Liver (tissue), 9 donors: ENCODE data around the gene CCDC137. TPM values are rescaled to one million over a fixed set of nuclear protein-coding genes. Genes with fewer than 3 reads are reported as not detected.

Experiments
- DNase-seq: peaks from one replicate; pipeline ENCODE4 v3.0.0-alpha.2; 2017; ENCODE audit warnings: low spot score
- H3K27ac ChIP-seq, 2 donors: one replicate each; pipeline ENCODE4 v1.7.0; 2013; ENCODE audit warnings: inconsistent platforms in 2 of 2, low read length in 2 of 2, control low read depth in 1 of 2, low read depth in 1 of 2, mild to moderate bottlenecking in 1 of 2
- H3K27me3 ChIP-seq, 4 donors: one replicate each; pipeline versions ENCODE4 v1.6.1 to v1.7.0; 2013; ENCODE audit warnings: low read length in 3 of 4, inconsistent platforms in 1 of 4, mild to moderate bottlenecking in 1 of 4, moderate library complexity in 1 of 4; ENCODE audit not compliant: control insufficient read depth in 4 of 4, insufficient read depth in 4 of 4
- H3K36me3 ChIP-seq, 4 donors: one replicate each; pipeline versions ENCODE4 v1.6.1 to v1.7.0; 2013; ENCODE audit warnings: low read length in 3 of 4, mild to moderate bottlenecking in 3 of 4, low read depth in 1 of 4, moderate library complexity in 1 of 4; ENCODE audit not compliant: control insufficient read depth in 4 of 4, insufficient read depth in 3 of 4
- H3K4me1 ChIP-seq, 4 donors: one replicate each; pipeline versions ENCODE4 v1.6.1 to v1.7.0; 2013; ENCODE audit warnings: low read length in 3 of 4, mild to moderate bottlenecking in 3 of 4, moderate library complexity in 1 of 4; ENCODE audit not compliant: control insufficient read depth in 4 of 4, insufficient read depth in 4 of 4
- H3K4me3 ChIP-seq, 3 donors: one replicate each; pipeline versions ENCODE4 v1.6.1 to v1.7.0; 2013; ENCODE audit warnings: low read length in 3 of 3, control low read depth in 1 of 3, low read depth in 1 of 3, mild to moderate bottlenecking in 1 of 3
- H3K9ac ChIP-seq, 2 donors: one replicate each; pipeline ENCODE4 v1.7.0; 2013; ENCODE audit warnings: low read length in 2 of 2, mild to moderate bottlenecking in 2 of 2, moderate library complexity in 2 of 2, control low read depth in 1 of 2, low read depth in 1 of 2
- H3K9me3 ChIP-seq, 4 donors: one replicate each; pipeline versions ENCODE4 v1.6.1 to v1.7.0; 2013; ENCODE audit warnings: low read length in 3 of 4; ENCODE audit not compliant: control insufficient read depth in 4 of 4
- CTCF ChIP-seq: fragments of 150-350 bp; IDR thresholded peaks from 2 replicates; pipeline ENCODE4 v1.5.1; 2017; ENCODE audit warnings: improper control_type of control experiment, low read depth, low read length; ENCODE audit not compliant: missing input control
- FOXA1 ChIP-seq: IDR thresholded peaks from 2 replicates; pipeline ENCODE4 v1.6.1; 2016; ENCODE audit warnings: antibody characterized with exemption
- FOXA2 ChIP-seq: IDR thresholded peaks from 2 replicates; pipeline ENCODE4 v1.6.1; 2016; ENCODE audit warnings: antibody characterized with exemption
- GABPA ChIP-seq, 2 donors: IDR thresholded peaks in 1 of 2; conservative IDR thresholded peaks in 1 of 2; 2 replicates each; pipeline ENCODE4 v1.6.1; 2016; ENCODE audit warnings: antibody characterized with exemption in 2 of 2, mild to moderate bottlenecking in 1 of 2, moderate library complexity in 1 of 2
- HNF4A ChIP-seq, 2 donors: conservative IDR thresholded peaks; 2 replicates each; pipeline ENCODE4 v1.6.1; 2016; ENCODE audit warnings: antibody characterized with exemption in 2 of 2, mild to moderate bottlenecking in 2 of 2
- HNF4G ChIP-seq: IDR thresholded peaks from 2 replicates; pipeline ENCODE4 v1.6.1; 2016; ENCODE audit warnings: antibody characterized with exemption
- JUND ChIP-seq, 2 donors: IDR thresholded peaks; 2 replicates each; pipeline ENCODE4 v1.6.1; 2016; ENCODE audit warnings: antibody characterized with exemption in 2 of 2
- NR2F2 ChIP-seq: IDR thresholded peaks from 2 replicates; pipeline ENCODE4 v1.6.1; 2016; ENCODE audit warnings: antibody characterized with exemption
- RAD21 ChIP-seq, 2 donors: IDR thresholded peaks; 2 replicates each; pipeline ENCODE4 v1.6.1; 2016; ENCODE audit warnings: antibody characterized with exemption in 2 of 2, mild to moderate bottlenecking in 2 of 2
- RXRA ChIP-seq, 2 donors: IDR thresholded peaks; 2 replicates each; pipeline ENCODE4 v1.6.1; 2017 to 2018; ENCODE audit warnings: antibody characterized with exemption in 2 of 2, mild to moderate bottlenecking in 1 of 2
- SP1 ChIP-seq: IDR thresholded peaks from 2 replicates; pipeline ENCODE4 v1.6.1; 2018; ENCODE audit warnings: antibody characterized with exemption, mild to moderate bottlenecking
- TAF1 ChIP-seq: conservative IDR thresholded peaks from 2 replicates; pipeline ENCODE4 v1.6.1; 2016; ENCODE audit warnings: antibody characterized with exemption, mild to moderate bottlenecking
- YY1 ChIP-seq: IDR thresholded peaks from 2 replicates; pipeline ENCODE4 v1.6.1; 2016; ENCODE audit warnings: antibody characterized with exemption, mild to moderate bottlenecking
- WGBS: extraction: QIAGEN DNeasy Blood & Tissue Kit; methylation state at CpG from one replicate; pipeline ENCODE4 v1.1.7; 2013; 5-methylcytosine and 5-hydroxymethylcytosine counted together
- polyA plus RNA-seq, 2 donors: library from polyadenylated mRNA; stranded (reverse) in 1 of 2; unstranded in 1 of 2; fragments of 200-250 nt in 1 of 2; fragments of >200 nt in 1 of 2; fragmentation: Nextera tagmentation in 1 of 2; extraction: Ambion mirVana in 1 of 2; gene quantifications; one replicate each; pipeline versions ENCODE4 v1.2.1 to v1.2.3, GENCODE V29; 2013 to 2015
- total RNA-seq, 2 donors: library from RNA; depleted of rRNA; stranded (reverse); fragments of >200 nt; gene quantifications; one replicate each; pipeline ENCODE4 v1.2.3, GENCODE V29; 2014
- TF ChIP-seq, protein P1 (sequence below): IDR thresholded peaks from 2 replicates; pipeline ENCODE4 v1.6.1; 2016; ENCODE audit warnings: antibody characterized with exemption
- TF ChIP-seq, protein P2 (sequence below): IDR thresholded peaks from 2 replicates; pipeline ENCODE4 v1.6.1; 2016; ENCODE audit warnings: antibody characterized with exemption, mild to moderate bottlenecking
- TF ChIP-seq, protein P3 (sequence below): IDR thresholded peaks from 2 replicates; pipeline ENCODE4 v1.6.1; 2016; ENCODE audit warnings: antibody characterized with exemption
- donor health status: healthy.
- donor health status: healthy.
- donor health status: healthy.
- donor health status: healthy.
- donor health status: healthy.

The CCDC137 gene
- total and polyA plus RNA-seq, 4 donors = 4.3 to 6.9 (median 5.2) TPM

DNA sequence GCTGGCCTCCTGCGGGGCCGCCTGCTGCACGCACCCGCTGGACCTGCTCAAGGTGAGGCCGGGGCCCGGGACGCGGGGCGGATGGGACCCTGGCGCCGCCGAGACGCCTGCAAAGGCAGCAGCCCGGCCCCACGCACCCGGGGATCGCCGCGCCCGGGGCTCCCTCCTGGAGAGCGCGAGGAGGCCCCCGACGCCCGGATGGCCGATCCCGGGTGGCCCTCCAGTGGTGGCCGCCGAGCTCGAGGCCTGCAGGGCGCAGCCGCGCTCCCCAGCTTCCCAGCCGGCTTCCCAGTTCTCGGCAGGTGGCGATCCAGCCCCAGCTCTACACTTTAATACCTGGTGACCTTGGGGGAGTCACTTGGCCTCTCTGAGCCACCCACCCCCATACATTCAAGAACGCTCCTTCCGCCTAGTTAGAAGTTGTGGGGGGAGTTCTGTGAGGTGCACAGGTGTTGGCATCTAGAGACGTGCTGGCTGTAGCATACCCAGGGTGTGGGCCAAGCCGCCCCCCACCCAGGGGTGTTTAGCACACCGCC, 46.0 kb downstream of the CCDC137 start:
- Histone ChIP-seq H3K9ac (peak overlapping the region; percentile 77 to 84), H3K9me3 (no peaks in the 10 kb centered on the region), H3K27ac (peak overlapping the region; percentile 72 to 79), H3K4me3 (peak overlapping the region; percentile 73 to 85 (median 74)), H3K27me3 (no peaks in the 10 kb centered on the region), H3K36me3 (peaks cover 0 to 10% (median 5%) of the 10 kb centered on the region in 4 donors), H3K4me1 (peaks cover 18 to 50% (median 38%) of the 10 kb centered on the region in 4 donors)
- no peak for DNase-seq
- no peak for TF ChIP-seq FOXA2
- TF ChIP-seq CTCF = peak; percentile 8
- no peak for TF ChIP-seq SP1
- no peak for TF ChIP-seq HNF4G
- WGBS = 2% methylated on average over 41 of the region's 41 CpGs

DNA sequence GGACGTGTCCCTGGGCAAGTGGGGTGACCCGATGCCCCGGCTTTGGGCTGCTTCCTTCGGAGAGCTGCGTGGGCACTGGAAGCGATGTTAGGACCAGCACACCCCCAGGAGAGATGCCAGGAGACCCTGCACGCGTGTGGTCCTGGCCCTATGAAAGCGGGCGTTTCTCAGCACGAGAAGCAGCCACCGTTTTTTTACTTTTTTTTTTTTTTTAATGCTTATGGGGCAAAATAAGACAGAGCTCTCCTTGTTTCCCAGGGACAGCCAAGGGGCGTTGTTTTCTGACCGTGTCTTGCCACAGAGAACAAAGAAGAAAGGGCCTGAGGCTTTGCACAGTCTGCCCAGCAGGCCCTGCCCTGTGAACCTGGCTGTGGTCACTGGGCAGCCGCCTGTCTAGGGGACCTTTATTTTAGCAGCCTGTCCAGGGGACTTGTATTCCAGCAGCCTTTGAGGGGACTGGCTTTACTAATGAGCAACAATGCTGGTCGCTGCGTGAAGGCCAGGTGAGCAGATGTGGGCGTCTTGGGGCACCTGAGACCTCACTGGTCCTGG, 46.5 kb downstream of the CCDC137 start:
- Histone ChIP-seq H3K27me3 (no peaks in the 10 kb centered on the region), H3K4me1 (peaks cover 18 to 50% (median 38%) of the 10 kb centered on the region in 4 donors), H3K9me3 (no peaks in the 10 kb centered on the region), H3K36me3 (peaks cover 0 to 7% (median 4%) of the 10 kb centered on the region in 4 donors), H3K9ac (peak overlapping the region; percentile 77 to 84), H3K4me3 (peak overlapping the region; percentile 73 to 85 (median 74)), H3K27ac (peak overlapping the region; percentile 72 to 79)
- 17% methylated on average over 18 of the region's 18 CpGs for WGBS
- no peak for DNase-seq
- TF ChIP-seq, protein P1, sequence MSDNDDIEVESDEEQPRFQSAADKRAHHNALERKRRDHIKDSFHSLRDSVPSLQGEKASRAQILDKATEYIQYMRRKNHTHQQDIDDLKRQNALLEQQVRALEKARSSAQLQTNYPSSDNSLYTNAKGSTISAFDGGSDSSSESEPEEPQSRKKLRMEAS = no peak
- TF ChIP-seq SP1 = no peak
- no peak for TF ChIP-seq FOXA1

DNA sequence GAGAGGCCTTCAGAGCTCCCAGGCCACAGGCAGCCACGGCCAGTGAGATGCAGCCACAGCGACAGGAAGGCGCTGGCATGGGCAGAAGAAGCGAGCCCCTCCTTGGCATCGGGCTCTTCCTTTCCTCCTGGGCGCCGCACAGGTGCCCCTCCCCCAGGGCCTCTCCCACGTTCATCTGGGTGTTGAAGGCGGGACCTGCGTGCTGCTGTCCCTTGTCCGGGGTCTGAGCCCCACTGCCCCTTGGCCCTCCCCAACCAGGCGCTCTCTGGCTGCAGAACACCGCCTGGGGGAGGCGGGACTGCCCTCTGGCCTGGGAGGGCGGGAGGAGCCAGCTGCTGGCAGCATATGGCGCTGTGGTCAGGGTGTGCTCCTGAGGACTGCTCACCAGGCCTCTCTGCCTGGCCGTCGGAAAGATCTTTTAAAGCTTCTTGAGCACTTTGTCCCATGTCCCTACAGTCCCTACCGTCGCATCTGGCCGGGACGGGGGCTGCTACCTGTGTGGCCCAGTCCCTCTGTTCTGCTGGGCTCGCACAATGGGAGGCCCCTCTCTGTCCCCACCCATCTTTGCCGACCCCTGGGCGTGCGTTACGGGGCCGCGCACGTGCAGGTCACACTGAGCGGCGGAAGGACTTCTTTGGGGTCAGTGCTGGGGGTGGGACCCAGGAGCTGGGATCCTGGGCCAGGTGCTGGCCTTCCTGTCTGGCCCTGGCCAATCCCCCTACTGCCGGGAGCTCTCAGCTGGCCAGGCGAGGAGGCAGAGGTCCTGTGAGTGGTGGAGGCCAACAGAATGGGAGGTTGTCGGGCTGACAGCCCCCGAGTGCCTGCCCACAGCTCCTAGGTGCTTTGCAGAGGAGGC, 47.2 kb downstream of the CCDC137 start:
- peak; percentile 62 for DNase-seq
- Histone ChIP-seq H3K36me3 (peaks cover 0 to 7% (median 4%) of the 10 kb centered on the region in 4 donors), H3K9ac (peak overlapping the region; percentile 77 to 84), H3K9me3 (no peaks in the 10 kb centered on the region), H3K4me3 (peak overlapping the region; percentile 73 to 85 (median 74)), H3K27me3 (no peaks in the 10 kb centered on the region), H3K4me1 (peaks cover 18 to 52% (median 39%) of the 10 kb centered on the region in 4 donors), H3K27ac (peak overlapping the region; percentile 72 to 79)
- 32% methylated on average over 36 of the region's 36 CpGs for WGBS
- TF ChIP-seq CTCF = no peak
- TF ChIP-seq JUND (IDR thresholded peaks at IDR 0.05) = no peak
- peak in 1 of 2 donors; percentile 36 for TF ChIP-seq GABPA (IDR thresholded peaks at IDR 0.05 in 1 of 2, conservative IDR thresholded peaks at IDR 0.05 in 1 of 2)
- peak; percentile 8 for TF ChIP-seq FOXA2
- TF ChIP-seq RXRA (IDR thresholded peaks at IDR 0.05) = peak; percentile 50 to 76
- TF ChIP-seq HNF4G = no peak
- TF ChIP-seq, protein P1 = peak; percentile 88
- peak in 1 of 2 donors; percentile 25 for TF ChIP-seq RAD21 (IDR thresholded peaks at IDR 0.05)
- TF ChIP-seq, protein P2, sequence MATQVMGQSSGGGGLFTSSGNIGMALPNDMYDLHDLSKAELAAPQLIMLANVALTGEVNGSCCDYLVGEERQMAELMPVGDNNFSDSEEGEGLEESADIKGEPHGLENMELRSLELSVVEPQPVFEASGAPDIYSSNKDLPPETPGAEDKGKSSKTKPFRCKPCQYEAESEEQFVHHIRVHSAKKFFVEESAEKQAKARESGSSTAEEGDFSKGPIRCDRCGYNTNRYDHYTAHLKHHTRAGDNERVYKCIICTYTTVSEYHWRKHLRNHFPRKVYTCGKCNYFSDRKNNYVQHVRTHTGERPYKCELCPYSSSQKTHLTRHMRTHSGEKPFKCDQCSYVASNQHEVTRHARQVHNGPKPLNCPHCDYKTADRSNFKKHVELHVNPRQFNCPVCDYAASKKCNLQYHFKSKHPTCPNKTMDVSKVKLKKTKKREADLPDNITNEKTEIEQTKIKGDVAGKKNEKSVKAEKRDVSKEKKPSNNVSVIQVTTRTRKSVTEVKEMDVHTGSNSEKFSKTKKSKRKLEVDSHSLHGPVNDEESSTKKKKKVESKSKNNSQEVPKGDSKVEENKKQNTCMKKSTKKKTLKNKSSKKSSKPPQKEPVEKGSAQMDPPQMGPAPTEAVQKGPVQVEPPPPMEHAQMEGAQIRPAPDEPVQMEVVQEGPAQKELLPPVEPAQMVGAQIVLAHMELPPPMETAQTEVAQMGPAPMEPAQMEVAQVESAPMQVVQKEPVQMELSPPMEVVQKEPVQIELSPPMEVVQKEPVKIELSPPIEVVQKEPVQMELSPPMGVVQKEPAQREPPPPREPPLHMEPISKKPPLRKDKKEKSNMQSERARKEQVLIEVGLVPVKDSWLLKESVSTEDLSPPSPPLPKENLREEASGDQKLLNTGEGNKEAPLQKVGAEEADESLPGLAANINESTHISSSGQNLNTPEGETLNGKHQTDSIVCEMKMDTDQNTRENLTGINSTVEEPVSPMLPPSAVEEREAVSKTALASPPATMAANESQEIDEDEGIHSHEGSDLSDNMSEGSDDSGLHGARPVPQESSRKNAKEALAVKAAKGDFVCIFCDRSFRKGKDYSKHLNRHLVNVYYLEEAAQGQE = peak; percentile 74
- TF ChIP-seq, protein P3, sequence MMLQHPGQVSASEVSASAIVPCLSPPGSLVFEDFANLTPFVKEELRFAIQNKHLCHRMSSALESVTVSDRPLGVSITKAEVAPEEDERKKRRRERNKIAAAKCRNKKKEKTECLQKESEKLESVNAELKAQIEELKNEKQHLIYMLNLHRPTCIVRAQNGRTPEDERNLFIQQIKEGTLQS = no peak
- TF ChIP-seq NR2F2 = no peak
- peak; percentile 75 to 82 for TF ChIP-seq HNF4A (conservative IDR thresholded peaks at IDR 0.05)
- peak; percentile 66 for TF ChIP-seq SP1
- no peak for TF ChIP-seq TAF1
- TF ChIP-seq YY1 = peak; percentile 92
